Measurements from ENCODE around the gene ARL15.

The ARL15 gene

GRCh38 chr5:54261596-54261995 is 48.8 kb downstream of the ARL15 start:
- no peak for DNase-seq (ENCODE audit: low read depth in 1 of 2, low spot score in 1 of 2)
- Histone ChIP-seq H3K4me3 (replicated peaks; ENCODE audit: insufficient read depth, low read length) (no peak overlapping the region), H3K27ac (replicated peaks) (no peak overlapping the region), H3K27me3 (ENCODE audit: insufficient read depth, poor library complexity, severe bottlenecking) (no peaks in the 10 kb centered on the region)
- TF ChIP-seq GABPA (IDR thresholded peaks at IDR 0.05; ENCODE audit: low read depth) = no peak
- TF ChIP-seq POLR2AphosphoS5 (IDR thresholded peaks at IDR 0.05; ENCODE audit: low read depth) = no peak
- TF ChIP-seq, protein P1, sequence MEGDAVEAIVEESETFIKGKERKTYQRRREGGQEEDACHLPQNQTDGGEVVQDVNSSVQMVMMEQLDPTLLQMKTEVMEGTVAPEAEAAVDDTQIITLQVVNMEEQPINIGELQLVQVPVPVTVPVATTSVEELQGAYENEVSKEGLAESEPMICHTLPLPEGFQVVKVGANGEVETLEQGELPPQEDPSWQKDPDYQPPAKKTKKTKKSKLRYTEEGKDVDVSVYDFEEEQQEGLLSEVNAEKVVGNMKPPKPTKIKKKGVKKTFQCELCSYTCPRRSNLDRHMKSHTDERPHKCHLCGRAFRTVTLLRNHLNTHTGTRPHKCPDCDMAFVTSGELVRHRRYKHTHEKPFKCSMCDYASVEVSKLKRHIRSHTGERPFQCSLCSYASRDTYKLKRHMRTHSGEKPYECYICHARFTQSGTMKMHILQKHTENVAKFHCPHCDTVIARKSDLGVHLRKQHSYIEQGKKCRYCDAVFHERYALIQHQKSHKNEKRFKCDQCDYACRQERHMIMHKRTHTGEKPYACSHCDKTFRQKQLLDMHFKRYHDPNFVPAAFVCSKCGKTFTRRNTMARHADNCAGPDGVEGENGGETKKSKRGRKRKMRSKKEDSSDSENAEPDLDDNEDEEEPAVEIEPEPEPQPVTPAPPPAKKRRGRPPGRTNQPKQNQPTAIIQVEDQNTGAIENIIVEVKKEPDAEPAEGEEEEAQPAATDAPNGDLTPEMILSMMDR (IDR thresholded peaks at IDR 0.05; ENCODE audit: insufficient read depth, low read length) = no peak
- TF ChIP-seq REST (IDR thresholded peaks at IDR 0.05; ENCODE audit: insufficient replicate concordance, low read depth) = no peak
- TF ChIP-seq SPI1 (IDR thresholded peaks at IDR 0.05; ENCODE audit: borderline replicate concordance, low read depth) = no peak

DNA sequence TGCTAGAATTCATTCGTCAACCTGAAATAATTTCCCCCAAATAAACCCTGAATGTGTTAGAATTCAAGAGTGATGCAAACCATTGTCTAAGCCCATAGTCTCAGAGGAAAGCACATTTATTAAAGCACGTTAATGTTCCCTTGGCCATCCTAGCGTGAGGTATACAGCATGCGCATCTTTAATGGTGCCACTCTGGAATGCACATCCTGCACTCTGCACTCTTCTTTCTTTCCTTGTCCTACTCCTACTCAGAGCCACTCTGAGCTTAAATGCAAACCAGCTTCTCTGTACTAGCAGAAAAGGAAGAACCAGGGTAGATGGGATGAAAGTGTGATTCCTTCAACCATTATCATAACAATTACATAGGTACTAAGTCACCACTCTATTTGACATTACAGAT is 50.4 kb downstream of the ARL15 start:
- DNase-seq (ENCODE audit: low read depth in 1 of 2, low spot score in 1 of 2) = no peak
- Histone ChIP-seq H3K27me3 (ENCODE audit: insufficient read depth, poor library complexity, severe bottlenecking) (no peaks in the 10 kb centered on the region), H3K4me3 (replicated peaks; ENCODE audit: insufficient read depth, low read length) (no peak overlapping the region), H3K27ac (replicated peaks) (no peak overlapping the region)
- TF ChIP-seq GABPA (IDR thresholded peaks at IDR 0.05; ENCODE audit: low read depth) = no peak
- no peak for TF ChIP-seq SPI1 (IDR thresholded peaks at IDR 0.05; ENCODE audit: borderline replicate concordance, low read depth)
- TF ChIP-seq POLR2AphosphoS5 (IDR thresholded peaks at IDR 0.05; ENCODE audit: low read depth) = no peak

- H3K27ac ChIP-seq (replicated peaks) = no peak overlapping the region
- TF ChIP-seq SPI1 (IDR thresholded peaks at IDR 0.05; ENCODE audit: borderline replicate concordance, low read depth) = no peak
- TF ChIP-seq, protein P1 (IDR thresholded peaks at IDR 0.05; ENCODE audit: insufficient read depth, low read length) = no peak
- no peak for TF ChIP-seq POLR2AphosphoS5 (IDR thresholded peaks at IDR 0.05; ENCODE audit: low read depth)
- no peak for TF ChIP-seq REST (IDR thresholded peaks at IDR 0.05; ENCODE audit: insufficient replicate concordance, low read depth)
- no peak for TF ChIP-seq GABPA (IDR thresholded peaks at IDR 0.05; ENCODE audit: low read depth)
- H3K4me3 ChIP-seq (replicated peaks; ENCODE audit: insufficient read depth, low read length) = no peak overlapping the region
- no peak for DNase-seq (ENCODE audit: low read depth in 1 of 2, low spot score in 1 of 2)
- no peaks in the 10 kb centered on the region for H3K27me3 ChIP-seq (ENCODE audit: insufficient read depth, poor library complexity, severe bottlenecking)
Measured at GRCh38 chr5:54259090-54259489, 51.3 kb downstream of the ARL15 start.

DNA sequence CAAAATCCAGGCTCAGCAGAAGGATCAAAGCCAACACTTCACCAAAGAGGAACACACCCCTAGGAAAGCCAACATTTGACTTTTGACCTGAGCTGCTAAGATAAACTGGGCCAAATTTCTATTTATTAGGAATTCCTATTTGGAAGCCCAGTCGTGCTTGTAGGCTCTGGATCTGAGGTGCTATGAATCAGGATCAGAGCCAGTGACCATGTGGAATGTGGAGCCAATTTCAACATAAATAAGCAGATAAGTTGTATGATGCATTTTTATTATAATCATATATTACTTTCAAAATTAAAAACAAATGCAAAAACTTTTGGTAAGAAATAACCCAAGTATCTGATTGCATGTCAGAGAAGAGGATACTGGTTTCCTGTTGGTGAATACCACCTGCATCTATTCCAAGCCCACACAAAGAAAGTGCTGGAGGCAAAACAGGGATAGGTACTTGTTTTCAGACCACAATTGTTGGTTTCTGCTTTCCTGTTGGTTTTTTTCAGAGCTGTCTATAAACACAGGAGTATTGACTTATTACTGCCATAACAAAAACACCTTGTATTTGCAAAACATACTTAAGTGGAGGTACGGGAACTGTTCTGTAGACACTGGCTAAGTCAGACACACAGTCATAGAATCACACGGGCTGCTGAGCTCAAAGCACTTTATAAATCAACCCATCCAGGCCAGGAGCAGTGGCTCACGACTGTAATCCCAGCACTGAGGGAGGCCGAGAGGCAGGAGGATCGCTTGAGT is 52.8 kb downstream of the ARL15 start:
- no peak overlapping the region for H3K27ac ChIP-seq (replicated peaks)
- TF ChIP-seq GABPA (IDR thresholded peaks at IDR 0.05; ENCODE audit: low read depth) (no peak), SPI1 (IDR thresholded peaks at IDR 0.05; ENCODE audit: borderline replicate concordance, low read depth) (no peak), POLR2AphosphoS5 (IDR thresholded peaks at IDR 0.05; ENCODE audit: low read depth) (no peak), REST (IDR thresholded peaks at IDR 0.05; ENCODE audit: insufficient replicate concordance, low read depth) (no peak)
- TF ChIP-seq, protein P1 (IDR thresholded peaks at IDR 0.05; ENCODE audit: insufficient read depth, low read length) = no peak
- no peaks in the 10 kb centered on the region for H3K27me3 ChIP-seq (ENCODE audit: insufficient read depth, poor library complexity, severe bottlenecking)
- H3K4me3 ChIP-seq (replicated peaks; ENCODE audit: insufficient read depth, low read length) = no peak overlapping the region
- no peak for DNase-seq (ENCODE audit: low read depth in 1 of 2, low spot score in 1 of 2)
